ENCODE measurements around the gene HPCA. TPM values are rescaled to one million over a fixed set of nuclear protein-coding genes. Genes with fewer than 3 reads are reported as not detected.

Gene HPCA
- total and polyA plus RNA-seq, 2 of the 4 experiments (the other 2 are of a cell fraction), result 0.22 TPM; not detected in 1

- Histone ChIP-seq H2AK5ac (ENCODE audit: low read depth, low read length) (no peak overlapping the region), H4K20me1 (ENCODE audit: insufficient read depth, low read length) (peaks cover 7% of the 10 kb centered on the region; the same call in 1 of the 2 replicates), H4K8ac (ENCODE audit: low read depth in 2 of 2, low read length in 2 of 2) (no peak overlapping the region), H3K9me3 (ENCODE audit: control insufficient read depth, insufficient read depth, low read length) (no peaks in the 10 kb centered on the region), H4K91ac (ENCODE audit: insufficient read depth, low read depth, low read length) (no peak overlapping the region), H3K27ac (ENCODE audit: insufficient read depth, low read length) (no peak overlapping the region), H2BK20ac (ENCODE audit: low read depth, low read length) (no peak overlapping the region), H3K4me2 (ENCODE audit: low read depth, low read length) (no peak overlapping the region), H3K4me3 (ENCODE audit: insufficient read depth, low read depth, low read length) (no peak overlapping the region), H2BK5ac (ENCODE audit: low read depth, low read length, poor library complexity, severe bottlenecking) (no peak overlapping the region), H3K23ac (ENCODE audit: low read depth, low read length) (no peak overlapping the region), H3K9me1 (ENCODE audit: insufficient read depth, low read length) (peaks cover 3% of the 10 kb centered on the region; the same call in 1 of the 2 replicates), H3K4me1 (ENCODE audit: control insufficient read depth, insufficient read depth, low read length) (peaks cover 11% of the 10 kb centered on the region), H2BK120ac (ENCODE audit: low read depth, low read length) (peak overlapping the region; percentile 18; the same call in 1 of the 2 replicates), H3K36me3 (ENCODE audit: control insufficient read depth, insufficient read depth, low read length) (peaks cover 14% of the 10 kb centered on the region), H3K14ac (replicated peaks; ENCODE audit: low read depth, low read length) (no peak overlapping the region; the same call in 1 of the 2 replicates), H3K4ac (ENCODE audit: low read depth, low read length) (no peak overlapping the region), H3K18ac (ENCODE audit: low read depth, low read length) (no peak overlapping the region), H4K5ac (ENCODE audit: low read depth, low read length) (no peak overlapping the region), H3K27me3 (ENCODE audit: control insufficient read depth, insufficient read depth, low read length) (no peaks in the 10 kb centered on the region), H3K79me1 (ENCODE audit: low read depth in 1 of 2, low read length in 2 of 2) (peaks cover 3 to 5% of the 10 kb centered on the region in 2 experiments; a peak in 1 of 4 replicates), H3K9ac (ENCODE audit: low read depth, low read length) (no peak overlapping the region), H2AFZ (replicated peaks; ENCODE audit: low read length, poor library complexity) (peak overlapping the region; percentile 1), H2BK15ac (ENCODE audit: low read depth, low read length) (no peak overlapping the region), H3K56ac (ENCODE audit: extremely low read depth, insufficient read depth, low read length) (no peak overlapping the region), H2AK9ac (replicated peaks; ENCODE audit: low read depth, low read length, poor library complexity) (peak overlapping the region; percentile 20)
- dilution Hi-C loops (cut with HindIII; ENCODE audit: low sequenced_read_pairs, unreplicated experiment), result no loop called here
- ChIA-PET POLR2A (ENCODE audit: unreplicated experiment) (no interaction called here), CTCF (interaction anchor here (1.5 to 1.7 kb wide), 2 partner anchors 70 to 118 kb away, joined by 4 to 7 read pairs; no protein-coding TSS in a partner anchor)
- peak; percentile 21 for DNase-seq
- ATAC-seq (ENCODE audit: low read depth), result no peak
- in situ Hi-C loops (cut with MboI; ENCODE audit: low sequenced_read_pairs), result loop anchor here (10.0 kb wide), 1 partner anchor 118 kb away; no protein-coding TSS in a partner anchor
- BruUV-seq (replicated peaks), result no TSS peak
- TF ChIP-seq BHLHE40 (IDR thresholded peaks at IDR 0.05; ENCODE audit: low read depth, low read length) (no peak), USF2 (IDR thresholded peaks at IDR 0.05; ENCODE audit: low read depth, low read length) (no peak), NFE2L2 (IDR thresholded peaks at IDR 0.05; ENCODE audit: low read depth, low read length) (peak; percentile 89), POLR2A (IDR thresholded peaks at IDR 0.05; ENCODE audit: low read depth, low read length) (no peak), CHD1 (IDR thresholded peaks at IDR 0.05; ENCODE audit: low read depth, low read length) (no peak), MAFK (IDR thresholded peaks at IDR 0.05; ENCODE audit: low read depth, low read length) (peak; percentile 35; the same call in 1 of the 2 replicates), RFX5 (IDR thresholded peaks at IDR 0.05; ENCODE audit: low read depth, low read length) (no peak), MAZ (IDR thresholded peaks at IDR 0.05; ENCODE audit: borderline replicate concordance, low read depth, low read length) (no peak), CTCF (conservative IDR thresholded peaks at IDR 0.05; ENCODE audit: low read depth, low read length) (no peak), RCOR1 (IDR thresholded peaks at IDR 0.05; ENCODE audit: insufficient replicate concordance, low read length) (no peak)
- intact Hi-C loops (cut with micrococcal nuclease), result no loop called here
- 92% methylated on average over 2 of the region's 4 CpGs; no CpG with 5 or more reads in 1 of the 2 experiments for WGBS, 2 experiments (ENCODE audit: extremely low coverage in 2 of 2, insufficient read length in 1 of 2)
These were observed 50.8 kb downstream of the HPCA start for GRCh38 chr1:32937061-32937460.

All from IMR-90 (cell line).